Tibial artery (tissue), 4 donors: ENCODE results near the gene CENPL.
A peak's percentile ranks its signal among the peaks of the same experiment; 100 is the strongest.

Experiments used
- DNase-seq, 2 donors: peaks; one replicate each; pipeline ENCODE4 v3.0.0-alpha.2; 2019
- H3K27ac ChIP-seq, 2 donors: fragments of 200-600 bp; sonication (generic) in 1 of 2; 1 replicate in 1 of 2; 2 replicates in 1 of 2; pipeline ENCODE4 v1.5.1; 2018 to 2019; ENCODE audit warnings: mild to moderate bottlenecking in 1 of 2
- H3K27me3 ChIP-seq, 2 donors: fragments of 200-600 bp; sonication (generic) in 1 of 2; one replicate each; pipeline versions ENCODE4 v1.5.1 to v1.6.0; 2016 to 2019
- H3K36me3 ChIP-seq, 3 donors: fragments of 200-600 bp; sonication (generic) in 2 of 3; one replicate each; pipeline ENCODE4 v1.5.1; 2016 to 2019; ENCODE audit warnings: mild to moderate bottlenecking in 2 of 3
- H3K4me1 ChIP-seq, 4 donors: fragments of 200-600 bp; sonication (generic) in 2 of 4; 1 replicate in 3 of 4; 2 replicates in 1 of 4; pipeline ENCODE4 v1.5.1; 2016 to 2019
- H3K4me3 ChIP-seq, 2 donors: fragments of 200-600 bp; sonication (generic) in 1 of 2; 1 replicate in 1 of 2; 2 replicates in 1 of 2; pipeline ENCODE4 v1.5.1; 2018 to 2019; ENCODE audit warnings: mild to moderate bottlenecking in 2 of 2
- H3K9me3 ChIP-seq, 3 donors: fragments of 200-600 bp; sonication (generic) in 1 of 3; one replicate each; pipeline ENCODE4 v1.5.1; 2016 to 2019
- intact Hi-C: fragments of 100-400 bp; cut with DNase I; formaldehyde crosslinking; loops from one replicate; pipeline ENCODE4 v1.15.0; 2023; ENCODE audit warnings: low total_unique reads
- TF ChIP-seq, protein P1 (sequence below), 2 experiments: fragments of 200-600 bp in 1 of 2; fragments of 450-650 bp in 1 of 2; IDR thresholded peaks; one replicate each; pipeline ENCODE4 v1.5.1; 2017 to 2019; ENCODE audit warnings: antibody characterized with exemption in 2 of 2, mild to moderate bottlenecking in 1 of 2, moderate library complexity in 1 of 2

The CENPL gene, protein sequence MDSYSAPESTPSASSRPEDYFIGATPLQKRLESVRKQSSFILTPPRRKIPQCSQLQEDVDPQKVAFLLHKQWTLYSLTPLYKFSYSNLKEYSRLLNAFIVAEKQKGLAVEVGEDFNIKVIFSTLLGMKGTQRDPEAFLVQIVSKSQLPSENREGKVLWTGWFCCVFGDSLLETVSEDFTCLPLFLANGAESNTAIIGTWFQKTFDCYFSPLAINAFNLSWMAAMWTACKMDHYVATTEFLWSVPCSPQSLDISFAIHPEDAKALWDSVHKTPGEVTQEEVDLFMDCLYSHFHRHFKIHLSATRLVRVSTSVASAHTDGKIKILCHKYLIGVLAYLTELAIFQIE

DNA sequence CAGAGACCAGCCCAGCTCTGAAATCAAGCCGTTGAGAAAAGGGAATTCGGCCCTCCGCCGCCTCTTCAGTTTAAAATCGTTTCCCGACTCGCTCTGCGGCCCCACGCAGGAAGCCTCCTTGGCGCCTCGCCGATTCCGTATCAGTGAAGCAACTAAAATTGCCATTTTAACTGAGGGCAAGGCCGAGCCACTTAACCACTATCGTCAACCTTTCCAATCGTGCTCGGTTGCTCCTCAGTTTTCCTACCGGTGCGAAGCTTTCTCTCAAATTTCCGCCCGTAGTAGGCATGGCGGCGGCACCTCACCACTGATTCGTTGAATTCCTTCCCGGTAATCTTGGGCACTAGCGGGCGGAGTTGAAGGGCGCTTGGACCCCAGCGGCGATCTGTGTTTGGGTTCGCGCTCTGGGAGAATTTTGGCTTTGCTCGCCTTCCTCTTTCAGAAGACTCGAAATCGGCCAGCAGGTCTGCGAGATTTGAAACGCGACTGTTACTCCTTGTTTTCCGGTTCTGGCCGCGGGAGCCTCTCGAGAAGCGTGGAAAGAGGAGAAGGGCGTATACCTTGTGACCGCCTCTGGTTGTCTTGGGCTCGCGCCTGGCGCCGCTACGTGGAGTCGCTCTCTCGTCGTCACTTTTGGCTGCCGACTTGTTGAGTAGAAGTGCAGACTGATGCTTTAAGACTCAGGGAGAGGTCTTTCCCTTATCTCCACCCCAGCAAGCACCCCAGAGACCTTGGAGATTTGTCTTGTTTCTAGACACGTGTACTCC, at the start of gene CENPL, which contains the start of gene DARS2:
Gene CENPL (minus strand): TSS at position 569 of the 767 bp plus-strand sequence. CDS start 13,584 bp downstream, outside the sequence.
Gene DARS2 (plus strand): TSS at position 359 of the 767 bp plus-strand sequence. CDS start 557 bp downstream, outside the sequence.
- DNase-seq = peak; percentile 97 to 98
- Histone ChIP-seq H3K9me3 (no peaks in the 10 kb centered on the region), H3K36me3 (peaks cover 0 to 6% (median 3%) of the 10 kb centered on the region in 3 donors), H3K27ac (peak within 1 kb of the TSS; percentile 86 to 95), H3K27me3 (no peaks in the 10 kb centered on the region), H3K4me3 (peak within 1 kb of the TSS; percentile 66 to 74), H3K4me1 (peaks cover 0 to 27% (median 9%) of the 10 kb centered on the region in 4 donors)
- intact Hi-C loops = loop anchor here (5.0 to 10.0 kb wide), 3 partner anchors 43 to 400 kb away; partner anchors contain the start of genes GAS5, PRDX6 and ZBTB37
- TF ChIP-seq, protein P1, sequence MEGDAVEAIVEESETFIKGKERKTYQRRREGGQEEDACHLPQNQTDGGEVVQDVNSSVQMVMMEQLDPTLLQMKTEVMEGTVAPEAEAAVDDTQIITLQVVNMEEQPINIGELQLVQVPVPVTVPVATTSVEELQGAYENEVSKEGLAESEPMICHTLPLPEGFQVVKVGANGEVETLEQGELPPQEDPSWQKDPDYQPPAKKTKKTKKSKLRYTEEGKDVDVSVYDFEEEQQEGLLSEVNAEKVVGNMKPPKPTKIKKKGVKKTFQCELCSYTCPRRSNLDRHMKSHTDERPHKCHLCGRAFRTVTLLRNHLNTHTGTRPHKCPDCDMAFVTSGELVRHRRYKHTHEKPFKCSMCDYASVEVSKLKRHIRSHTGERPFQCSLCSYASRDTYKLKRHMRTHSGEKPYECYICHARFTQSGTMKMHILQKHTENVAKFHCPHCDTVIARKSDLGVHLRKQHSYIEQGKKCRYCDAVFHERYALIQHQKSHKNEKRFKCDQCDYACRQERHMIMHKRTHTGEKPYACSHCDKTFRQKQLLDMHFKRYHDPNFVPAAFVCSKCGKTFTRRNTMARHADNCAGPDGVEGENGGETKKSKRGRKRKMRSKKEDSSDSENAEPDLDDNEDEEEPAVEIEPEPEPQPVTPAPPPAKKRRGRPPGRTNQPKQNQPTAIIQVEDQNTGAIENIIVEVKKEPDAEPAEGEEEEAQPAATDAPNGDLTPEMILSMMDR (IDR thresholded peaks at IDR 0.05) = no peak

DNA sequence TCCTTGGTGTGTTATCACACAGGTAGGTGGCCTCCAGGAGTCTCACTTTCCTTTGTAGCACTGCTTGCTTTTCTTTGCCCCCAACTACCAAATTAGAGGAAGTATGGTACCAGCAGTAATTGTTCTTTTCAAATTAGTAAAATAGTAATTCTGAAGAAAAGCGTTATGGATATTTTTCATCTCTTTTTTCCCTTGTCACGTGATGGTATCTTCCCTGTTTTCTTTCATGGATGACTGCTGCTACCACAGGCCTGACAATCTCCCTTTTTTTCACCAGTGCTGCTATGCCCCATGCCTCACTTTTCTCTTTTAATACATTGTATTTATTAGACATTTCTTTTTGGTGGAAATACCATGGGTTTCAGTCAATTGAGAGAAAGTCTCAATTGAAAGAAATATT, 46.8 kb upstream of the CENPL start:
- Histone ChIP-seq H3K27me3 (no peaks in the 10 kb centered on the region), H3K36me3 (peaks cover 23 to 42% (median 37%) of the 10 kb centered on the region in 3 donors), H3K4me3 (no peak overlapping the region), H3K9me3 (no peaks in the 10 kb centered on the region), H3K4me1 (peaks cover 0 to 24% (median 8%) of the 10 kb centered on the region in 4 donors), H3K27ac (no peak overlapping the region)
- DNase-seq = no peak
- intact Hi-C loops = no loop called here
- TF ChIP-seq, protein P1 (IDR thresholded peaks at IDR 0.05) = no peak

DNA sequence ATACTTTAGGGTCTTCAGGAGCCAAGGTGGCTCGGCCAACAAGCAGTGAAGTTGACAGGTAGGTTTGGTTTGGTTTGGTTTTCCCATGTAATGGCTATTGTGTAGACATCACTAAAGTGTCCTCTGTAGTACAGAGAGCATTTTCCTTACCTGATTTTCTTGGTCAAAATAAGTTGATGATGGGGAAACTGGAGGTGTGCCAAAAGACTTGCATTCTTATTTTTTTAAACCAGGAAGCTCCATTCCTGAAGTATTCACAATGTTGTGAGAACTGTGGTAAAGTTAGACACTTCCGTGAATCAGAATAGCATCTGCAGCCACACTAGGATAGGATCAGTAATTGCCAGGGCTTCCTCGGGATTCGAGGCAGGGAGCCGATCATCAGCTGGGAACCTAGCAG, 46.4 kb upstream of the CENPL start:
- Histone ChIP-seq H3K9me3 (no peaks in the 10 kb centered on the region), H3K27me3 (no peaks in the 10 kb centered on the region), H3K4me1 (peaks cover 0 to 28% (median 8%) of the 10 kb centered on the region in 4 donors), H3K4me3 (no peak overlapping the region), H3K36me3 (peaks cover 23 to 38% (median 37%) of the 10 kb centered on the region in 3 donors), H3K27ac (no peak overlapping the region)
- no peak for DNase-seq
- TF ChIP-seq, protein P1 (IDR thresholded peaks at IDR 0.05) = no peak
- intact Hi-C loops = no loop called here

DNA sequence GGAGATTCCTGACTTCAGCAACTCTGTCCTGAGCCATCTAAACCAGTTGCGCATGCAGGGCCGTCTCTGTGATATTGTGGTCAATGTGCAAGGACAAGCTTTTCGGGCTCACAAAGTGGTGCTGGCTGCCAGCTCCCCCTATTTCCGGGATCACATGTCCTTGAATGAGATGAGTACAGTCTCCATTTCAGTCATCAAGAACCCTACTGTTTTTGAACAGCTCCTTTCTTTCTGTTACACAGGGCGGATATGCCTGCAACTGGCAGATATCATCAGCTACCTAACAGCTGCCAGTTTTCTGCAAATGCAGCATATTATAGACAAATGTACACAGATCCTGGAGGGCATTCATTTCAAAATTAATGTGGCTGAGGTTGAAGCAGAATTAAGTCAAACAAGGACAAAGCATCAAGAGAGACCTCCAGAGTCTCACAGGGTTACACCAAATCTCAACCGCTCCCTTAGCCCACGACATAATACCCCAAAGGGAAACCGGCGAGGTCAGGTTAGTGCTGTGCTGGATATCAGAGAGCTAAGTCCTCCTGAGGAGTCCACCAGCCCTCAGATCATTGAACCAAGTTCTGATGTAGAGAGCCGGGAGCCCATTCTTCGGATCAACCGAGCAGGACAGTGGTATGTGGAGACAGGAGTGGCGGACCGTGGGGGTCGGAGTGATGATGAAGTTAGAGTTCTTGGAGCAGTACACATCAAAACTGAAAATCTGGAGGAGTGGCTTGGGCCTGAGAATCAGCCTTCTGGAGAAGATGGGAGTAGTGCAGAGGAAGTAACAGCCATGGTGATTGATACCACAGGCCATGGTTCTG, 45.8 kb upstream of the CENPL start:
- Histone ChIP-seq H3K36me3 (peaks cover 24 to 37% (median 35%) of the 10 kb centered on the region in 3 donors), H3K27me3 (no peaks in the 10 kb centered on the region), H3K9me3 (no peaks in the 10 kb centered on the region), H3K4me3 (no peak overlapping the region), H3K27ac (no peak overlapping the region), H3K4me1 (peaks cover 0 to 33% (median 8%) of the 10 kb centered on the region in 4 donors)
- TF ChIP-seq, protein P1 (IDR thresholded peaks at IDR 0.05) = no peak
- intact Hi-C loops = no loop called here
- DNase-seq = no peak

DNA sequence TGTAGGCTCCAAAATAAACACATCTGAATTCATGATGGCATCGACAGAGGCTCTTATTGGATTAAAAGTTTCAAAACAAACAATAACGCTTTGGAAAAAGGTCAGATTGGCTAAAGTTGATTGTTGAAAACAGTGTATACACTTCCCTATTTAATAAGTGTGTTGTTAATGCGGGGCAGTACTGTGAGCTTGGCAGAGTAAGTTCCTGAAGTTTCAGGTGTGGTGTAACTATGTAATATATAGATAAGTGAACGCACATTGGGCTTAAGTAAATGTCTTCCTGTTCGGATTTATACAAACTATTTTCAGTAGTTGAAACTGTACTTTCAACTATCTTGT, 44.3 kb upstream of the CENPL start:
- Histone ChIP-seq H3K4me1 (peaks cover 0 to 33% (median 9%) of the 10 kb centered on the region in 4 donors), H3K4me3 (peak overlapping the region; percentile 80 to 81)
- intact Hi-C loops = loop anchor here (2.0 to 10.0 kb wide), 3 partner anchors 42 to 392 kb away; partner anchors contain the start of genes PRDX6 and RC3H1

More for the DNA sequence above, 44.3 kb upstream of the CENPL start:
- no peak for DNase-seq
- peak overlapping the region; percentile 94 to 95 for H3K27ac ChIP-seq
- H3K36me3 ChIP-seq = peaks cover 23 to 41% (median 37%) of the 10 kb centered on the region in 3 donors
- TF ChIP-seq, protein P1 (IDR thresholded peaks at IDR 0.05) = no peak
- no peaks in the 10 kb centered on the region for H3K9me3 ChIP-seq
- H3K27me3 ChIP-seq = no peaks in the 10 kb centered on the region
